ENCODE data around the gene TTC32.

DNA sequence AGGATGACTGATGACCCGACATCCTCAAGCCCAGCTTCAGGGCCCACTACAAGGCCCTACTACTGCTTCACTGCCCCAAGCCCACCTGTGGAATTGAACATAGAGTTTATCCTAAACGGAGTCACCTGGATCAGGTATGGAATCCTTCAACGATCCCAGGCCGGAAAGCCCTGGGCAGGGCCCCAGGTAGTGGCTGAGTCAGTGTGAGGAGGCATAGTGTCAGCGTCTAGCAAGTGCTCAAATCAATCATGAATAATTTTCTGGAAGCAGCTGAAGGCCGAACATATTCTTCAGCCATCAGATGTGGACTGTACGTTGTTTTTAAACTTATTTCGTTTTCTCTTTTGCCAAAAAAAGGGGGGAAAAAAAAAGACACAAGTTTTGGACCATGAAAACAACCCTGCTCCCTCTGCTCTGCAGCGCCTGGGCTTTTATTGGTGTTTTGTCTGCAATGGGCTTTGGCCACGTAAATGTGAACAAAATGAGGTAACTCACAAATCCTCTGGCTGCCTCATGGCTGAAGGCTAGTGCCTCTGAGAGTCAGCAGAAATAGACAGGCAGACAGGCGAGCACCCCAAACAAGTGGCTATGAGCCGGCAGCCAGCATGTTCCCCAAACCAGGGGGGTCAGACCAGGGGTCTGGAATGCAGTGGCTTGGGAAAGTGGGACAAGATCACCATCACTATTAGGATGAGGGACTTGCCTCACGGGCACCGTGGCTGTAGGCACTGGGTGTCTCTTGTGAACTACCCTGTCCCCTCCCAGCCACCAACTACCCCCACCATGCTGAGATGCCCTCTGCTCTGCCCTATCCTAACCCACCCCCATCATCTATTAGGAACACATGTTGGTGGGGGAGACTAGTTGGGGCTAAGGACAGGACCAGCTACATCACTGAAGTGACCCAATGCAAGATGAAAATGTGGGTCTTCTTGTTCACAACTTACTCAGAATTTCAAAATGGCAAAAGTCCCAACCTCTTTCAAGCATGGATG is 51.4 kb downstream of the TTC32 start:
- TF ChIP-seq, protein P1, sequence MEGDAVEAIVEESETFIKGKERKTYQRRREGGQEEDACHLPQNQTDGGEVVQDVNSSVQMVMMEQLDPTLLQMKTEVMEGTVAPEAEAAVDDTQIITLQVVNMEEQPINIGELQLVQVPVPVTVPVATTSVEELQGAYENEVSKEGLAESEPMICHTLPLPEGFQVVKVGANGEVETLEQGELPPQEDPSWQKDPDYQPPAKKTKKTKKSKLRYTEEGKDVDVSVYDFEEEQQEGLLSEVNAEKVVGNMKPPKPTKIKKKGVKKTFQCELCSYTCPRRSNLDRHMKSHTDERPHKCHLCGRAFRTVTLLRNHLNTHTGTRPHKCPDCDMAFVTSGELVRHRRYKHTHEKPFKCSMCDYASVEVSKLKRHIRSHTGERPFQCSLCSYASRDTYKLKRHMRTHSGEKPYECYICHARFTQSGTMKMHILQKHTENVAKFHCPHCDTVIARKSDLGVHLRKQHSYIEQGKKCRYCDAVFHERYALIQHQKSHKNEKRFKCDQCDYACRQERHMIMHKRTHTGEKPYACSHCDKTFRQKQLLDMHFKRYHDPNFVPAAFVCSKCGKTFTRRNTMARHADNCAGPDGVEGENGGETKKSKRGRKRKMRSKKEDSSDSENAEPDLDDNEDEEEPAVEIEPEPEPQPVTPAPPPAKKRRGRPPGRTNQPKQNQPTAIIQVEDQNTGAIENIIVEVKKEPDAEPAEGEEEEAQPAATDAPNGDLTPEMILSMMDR (conservative IDR thresholded peaks at IDR 0.05; ENCODE audit: low read depth, low read length) = no peak
- TF ChIP-seq EZH2 (IDR thresholded peaks at IDR 0.05; ENCODE audit: borderline replicate concordance, low read depth, low read length, poor library complexity, severe bottlenecking) = no peak
